ENCODE results near the gene NTMT1. TPM values are rescaled to one million over a fixed set of nuclear protein-coding genes. Genes with fewer than 3 reads are reported as not detected.

The NTMT1 gene
- total RNA-seq, 1 experiment from 2014 or later: 42.0 TPM

DNA sequence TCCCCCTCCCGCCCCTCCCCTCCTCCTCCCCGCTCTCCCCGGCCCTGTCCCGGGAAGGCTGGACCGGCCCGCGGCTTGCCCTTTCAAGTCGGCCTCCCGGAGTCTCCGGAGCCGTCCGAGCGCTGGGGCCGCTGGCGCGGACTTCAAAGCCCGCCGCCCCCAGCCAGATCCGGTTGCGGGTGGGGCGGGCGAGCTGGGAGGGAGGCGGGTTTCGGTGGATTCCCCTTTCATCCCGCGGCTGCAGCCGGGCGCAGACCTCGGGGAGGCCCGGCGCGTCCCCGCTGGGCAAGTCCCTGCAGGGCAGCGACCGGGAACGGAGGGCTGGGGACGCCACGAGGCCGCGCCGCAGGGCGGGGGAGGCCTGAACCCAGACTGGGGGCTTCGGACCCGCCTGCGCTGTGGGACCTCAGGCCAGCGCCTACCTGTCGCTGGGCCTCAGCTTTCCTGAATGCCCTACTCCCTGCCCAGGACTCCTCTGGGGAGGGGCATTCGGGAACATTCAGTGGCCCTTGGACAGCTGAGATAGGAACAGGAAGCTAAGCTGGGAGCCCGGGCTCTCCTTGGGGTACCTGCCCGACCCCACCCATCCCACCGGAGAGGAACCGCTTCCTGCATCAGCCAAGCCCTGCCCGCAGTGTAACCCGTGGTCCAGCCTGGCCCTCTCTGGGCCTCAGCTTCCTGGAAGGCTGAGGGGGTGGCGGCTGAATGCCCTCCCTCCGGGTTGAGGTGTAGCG, 28.4 kb upstream of the NTMT1 start:
- no peak for DNase-seq (ENCODE audit: low spot score)

DNA sequence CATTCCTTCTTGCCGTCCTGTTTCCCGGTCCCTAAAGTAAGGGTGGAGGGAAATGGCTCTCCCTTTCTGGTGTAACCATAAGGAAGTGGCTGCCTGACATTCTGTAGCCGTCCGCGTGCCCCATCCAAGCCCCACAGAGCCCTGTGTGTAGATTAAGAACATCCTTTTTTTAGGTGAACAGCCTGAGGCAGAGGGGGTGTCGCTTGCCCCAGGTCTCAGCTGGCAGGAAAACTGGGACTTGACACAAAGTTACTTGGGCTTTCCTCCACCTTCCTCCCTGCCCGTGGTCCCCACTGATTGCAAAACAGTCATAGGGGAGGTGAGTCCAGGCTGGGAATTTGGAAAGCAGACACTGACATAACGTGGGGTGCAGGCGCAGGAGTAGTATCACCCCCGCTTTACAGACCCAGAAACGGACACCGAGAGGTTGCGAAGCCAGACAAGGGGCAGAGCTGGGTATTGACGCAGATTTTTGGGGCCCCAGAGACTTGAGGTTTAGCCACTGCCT, 27.8 kb upstream of the NTMT1 start:
- no peak for DNase-seq (ENCODE audit: low spot score)

- no peak for DNase-seq (ENCODE audit: low spot score)
Observed at GRCh38 chr9:129601082-129601674, 24.8 kb upstream of the NTMT1 start.

DNA sequence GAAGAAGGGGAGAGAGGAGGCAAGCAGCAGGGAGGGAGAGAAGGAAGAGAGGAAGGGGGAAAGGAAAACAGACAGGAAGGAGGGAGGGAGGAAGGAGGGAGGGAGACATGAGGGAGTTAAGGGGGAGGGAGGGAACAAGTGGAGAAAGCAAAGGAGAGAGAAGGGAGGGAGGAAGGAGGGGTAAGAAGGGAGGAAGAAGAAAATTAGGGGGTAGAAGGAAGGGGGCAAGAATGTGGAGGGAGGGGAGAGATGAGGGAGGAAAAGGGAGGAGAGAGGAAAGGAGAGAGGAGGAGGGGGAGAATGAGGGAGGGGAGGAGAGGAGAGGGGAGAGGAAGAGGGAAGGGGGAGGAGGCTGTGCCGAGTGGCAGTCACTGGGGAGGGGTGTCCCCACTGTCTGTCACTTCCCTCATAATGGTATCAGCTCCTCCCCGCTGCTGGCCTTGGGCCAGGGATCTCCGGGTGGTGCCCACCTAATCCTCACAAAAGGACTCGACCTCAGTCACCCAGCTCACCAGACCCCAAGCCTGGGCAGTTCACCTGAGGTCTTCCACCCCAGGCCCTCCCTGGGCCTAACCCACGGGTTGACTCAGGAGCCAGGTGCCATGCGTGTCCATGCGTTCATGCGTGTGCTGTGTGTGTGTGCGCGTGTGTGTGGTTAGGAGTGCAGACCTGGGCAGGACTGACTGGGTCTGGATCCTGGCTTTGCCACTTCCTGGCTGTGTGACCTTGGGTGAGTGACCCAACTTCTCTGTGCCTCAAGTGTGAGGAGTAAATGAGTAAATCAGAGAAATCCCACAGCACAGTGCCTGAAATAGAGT, 23.2 kb upstream of the NTMT1 start:
- no peak for DNase-seq (ENCODE audit: low spot score)

DNA sequence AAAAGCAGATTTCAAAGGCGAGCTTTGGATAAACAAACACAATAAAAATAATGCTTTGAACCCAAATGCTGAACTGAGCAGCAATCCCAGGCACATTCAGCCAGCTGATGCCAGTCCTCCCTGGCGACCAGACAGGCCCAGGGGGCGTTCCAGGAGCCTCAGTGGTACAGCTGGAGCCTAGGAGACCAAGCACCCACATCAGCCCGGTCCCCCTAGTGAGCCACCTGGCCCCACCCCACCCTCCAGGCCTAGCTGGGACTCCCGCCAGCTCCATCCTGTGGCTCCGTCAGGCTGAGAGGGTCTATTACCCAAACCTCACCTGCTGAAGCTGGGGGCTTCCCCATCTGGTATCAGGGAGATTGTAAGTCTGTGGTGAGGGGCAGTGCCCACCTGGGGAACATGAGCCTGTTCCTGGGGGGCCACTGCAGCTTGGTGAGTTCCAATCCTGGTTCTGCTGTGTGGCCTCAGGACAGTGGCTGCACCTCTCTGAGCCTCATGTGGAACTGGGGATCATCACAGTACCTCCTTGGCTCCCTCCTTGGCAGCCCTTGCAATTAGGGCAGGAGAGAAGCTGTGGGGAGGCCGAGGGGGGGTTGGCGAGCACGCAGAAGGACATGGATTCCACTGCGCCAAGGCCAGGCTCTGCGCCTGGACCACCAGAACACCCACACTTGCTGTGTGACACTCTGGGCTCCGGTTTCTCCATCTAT, 21.8 kb upstream of the NTMT1 start:
- DNase-seq (ENCODE audit: low spot score): no peak

DNA sequence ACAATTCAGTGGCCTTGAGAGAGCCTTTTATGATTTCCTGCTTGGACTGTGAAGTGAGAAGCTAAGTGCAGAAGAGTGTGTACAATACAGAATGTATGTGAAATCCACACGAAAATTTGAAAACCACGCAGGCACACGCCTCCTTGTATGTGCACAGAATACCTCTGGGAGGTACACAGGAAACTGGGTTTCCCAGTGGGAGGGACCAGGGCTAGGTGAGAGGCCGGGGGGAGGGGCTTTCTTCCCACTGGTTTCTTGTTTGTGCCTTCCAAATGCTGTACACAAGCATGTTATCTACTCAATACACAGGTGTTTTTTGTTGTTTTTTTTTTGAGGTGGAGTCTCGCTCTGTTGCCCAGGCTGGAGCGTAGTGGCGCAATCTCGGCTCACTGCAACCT, 21.2 kb upstream of the NTMT1 start:
- DNase-seq (ENCODE audit: low spot score): no peak

DNA sequence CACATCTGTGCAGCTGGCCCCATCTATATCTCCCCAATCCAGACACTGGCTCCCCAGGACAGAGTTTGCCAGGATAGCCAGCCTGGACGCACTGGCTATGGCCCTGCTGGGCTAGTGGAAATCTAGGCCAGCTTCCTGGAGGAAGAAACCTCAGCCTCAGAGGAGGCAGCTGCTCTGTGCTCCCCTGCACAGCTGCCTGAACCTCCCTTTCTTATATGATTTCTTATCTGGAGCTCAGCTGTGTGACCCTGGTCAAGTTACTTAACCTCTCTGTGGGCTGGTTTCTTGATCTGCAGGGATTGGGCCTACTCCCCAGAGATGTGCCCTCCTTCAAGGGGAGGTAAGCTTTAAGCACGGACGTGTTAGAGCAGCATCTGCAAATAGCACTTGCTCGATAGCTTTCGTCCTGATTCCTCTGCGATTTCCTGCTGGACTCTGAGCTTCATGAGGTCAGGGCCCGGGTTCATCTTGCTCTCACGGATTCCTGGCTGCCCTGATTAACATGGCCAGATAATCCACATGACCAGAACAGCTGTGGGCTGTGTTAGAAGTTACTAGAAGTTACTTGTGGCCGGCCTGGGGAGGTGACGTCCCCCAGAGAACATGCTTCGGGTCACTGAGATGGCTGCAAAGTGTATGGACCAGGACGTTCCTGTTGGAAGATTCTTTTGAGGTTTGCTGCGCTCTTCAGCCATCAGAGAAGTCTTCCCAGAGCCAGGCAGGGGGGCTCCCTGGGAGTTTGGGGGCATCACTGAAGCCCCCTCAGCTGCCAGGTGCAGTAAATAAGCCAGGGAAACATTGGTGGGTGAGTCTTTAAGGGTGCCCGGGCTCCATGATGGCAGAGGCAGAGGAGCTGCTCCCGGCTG, 19.6 kb upstream of the NTMT1 start:
- DNase-seq (ENCODE audit: low spot score): no peak

DNA sequence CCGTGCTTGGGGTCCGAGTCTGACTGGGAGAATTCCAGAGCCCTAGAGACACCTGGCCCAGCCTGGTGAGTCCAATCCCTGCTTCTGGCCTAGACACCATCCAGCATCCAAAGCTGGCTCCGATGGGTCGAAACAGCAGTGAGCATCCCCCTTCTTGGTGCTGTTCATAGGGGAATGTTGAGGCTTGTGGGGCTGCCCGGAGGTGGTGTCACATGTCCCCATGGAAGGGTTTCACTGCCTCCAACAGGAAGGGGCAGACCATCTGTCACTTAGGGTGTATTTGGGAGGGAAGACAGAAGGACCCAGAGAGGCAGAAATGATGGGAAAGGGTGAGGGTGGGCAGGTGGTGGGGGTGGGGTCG, 19.0 kb upstream of the NTMT1 start:
- DNase-seq (ENCODE audit: low spot score): no peak

DNA sequence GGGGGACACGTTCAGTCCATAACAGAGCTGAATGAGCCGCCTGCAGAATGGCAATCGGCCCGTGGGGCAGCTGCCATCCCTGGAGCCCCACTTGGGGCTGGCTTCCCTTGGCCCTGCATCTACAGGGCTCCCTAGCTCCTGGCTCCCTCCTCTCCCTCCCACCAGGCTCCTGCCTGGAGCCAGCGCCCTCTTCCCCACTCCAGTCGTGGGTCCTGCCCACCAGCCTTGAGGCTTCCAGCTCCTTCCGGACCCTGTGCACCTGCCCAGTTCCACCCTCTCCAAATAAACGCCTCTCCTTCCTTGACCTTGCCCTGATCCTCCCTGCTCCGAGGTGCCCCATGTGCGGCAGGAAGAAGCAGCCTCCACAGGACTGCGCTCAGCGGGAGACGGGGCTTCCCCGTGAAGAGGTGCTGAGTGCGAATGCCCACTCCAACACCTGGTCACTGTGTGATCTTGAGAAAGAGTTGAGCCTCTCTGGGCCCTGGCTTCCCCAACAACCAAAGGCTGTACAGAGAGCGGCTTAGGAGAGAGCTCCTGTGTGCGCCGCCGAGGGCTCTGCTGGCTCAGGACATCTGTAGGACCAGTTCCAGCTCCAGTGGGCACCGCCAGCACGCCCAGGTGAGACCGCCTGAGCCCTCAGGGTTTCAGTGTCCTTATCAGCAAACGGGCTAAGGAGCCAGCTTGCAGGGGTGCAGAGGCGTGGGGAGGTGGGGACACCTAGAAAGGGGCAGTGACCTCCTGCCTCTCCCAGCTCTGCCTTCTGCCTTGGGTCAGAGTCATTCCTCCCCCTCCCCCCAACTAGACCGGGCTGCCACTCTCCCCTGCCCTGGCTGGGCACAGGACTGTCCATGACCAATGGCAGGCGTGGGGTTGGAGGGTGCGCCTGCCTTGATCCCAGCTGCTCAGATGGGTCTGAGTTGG, 17.1 kb upstream of the NTMT1 start:
- DNase-seq (ENCODE audit: low spot score): no peak

DNA sequence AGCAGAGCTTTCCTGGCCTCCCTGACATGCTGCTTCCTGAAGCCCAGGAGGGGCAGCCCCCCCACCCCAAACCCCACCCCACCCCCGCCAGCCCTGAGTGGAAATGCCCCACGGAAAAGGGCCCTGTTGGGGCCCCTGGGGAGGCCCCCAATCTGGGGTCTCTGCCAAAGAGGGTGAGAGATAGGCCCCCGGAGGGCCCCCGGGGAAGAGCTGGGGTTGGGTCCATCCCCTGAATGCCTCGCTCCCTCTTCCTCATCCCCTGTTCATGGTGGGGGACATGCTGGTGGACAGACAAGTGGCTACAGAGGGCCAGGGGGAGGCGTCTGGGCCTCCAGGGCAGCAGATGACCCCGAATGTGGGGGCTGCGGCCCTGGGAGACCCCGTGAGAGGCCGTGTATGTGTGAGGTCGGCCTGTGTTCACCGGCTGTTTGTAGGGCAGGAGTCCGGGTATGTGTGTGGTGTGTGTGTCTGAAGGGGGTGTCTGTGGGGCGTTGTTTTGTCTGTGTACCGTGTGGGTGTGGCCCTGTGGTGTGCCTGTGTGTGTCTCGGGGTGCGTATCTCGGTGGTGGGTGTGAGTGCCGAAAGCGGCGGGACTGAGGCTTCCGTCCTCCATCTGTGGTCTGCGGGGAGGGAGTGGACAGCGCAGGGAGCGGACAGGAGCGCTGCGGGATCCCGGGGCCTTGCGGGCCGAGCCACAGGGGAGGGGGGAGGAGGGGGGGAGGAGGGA, 16.3 kb upstream of the NTMT1 start:
- DNase-seq (ENCODE audit: low spot score): no peak

DNA sequence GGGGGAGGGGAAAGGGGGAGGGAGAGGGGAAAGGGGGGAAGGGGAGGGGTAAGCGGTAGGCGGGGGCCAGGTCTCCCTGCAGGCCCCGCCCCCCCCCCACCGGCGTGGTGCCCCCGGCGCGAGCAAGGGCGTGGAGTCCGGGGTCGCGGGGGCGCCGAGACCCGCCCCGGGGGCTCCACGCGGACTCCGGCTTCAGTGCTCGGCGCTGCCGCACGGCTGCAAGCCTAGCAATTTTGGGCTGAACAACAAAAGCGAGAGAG, 15.8 kb upstream of the NTMT1 start:
- no peak for DNase-seq (ENCODE audit: low spot score)

- DNase-seq (ENCODE audit: low spot score): peak; percentile 53
Observed at GRCh38 chr9:129610473-129611306, 15.3 kb upstream of the NTMT1 start.

DNA sequence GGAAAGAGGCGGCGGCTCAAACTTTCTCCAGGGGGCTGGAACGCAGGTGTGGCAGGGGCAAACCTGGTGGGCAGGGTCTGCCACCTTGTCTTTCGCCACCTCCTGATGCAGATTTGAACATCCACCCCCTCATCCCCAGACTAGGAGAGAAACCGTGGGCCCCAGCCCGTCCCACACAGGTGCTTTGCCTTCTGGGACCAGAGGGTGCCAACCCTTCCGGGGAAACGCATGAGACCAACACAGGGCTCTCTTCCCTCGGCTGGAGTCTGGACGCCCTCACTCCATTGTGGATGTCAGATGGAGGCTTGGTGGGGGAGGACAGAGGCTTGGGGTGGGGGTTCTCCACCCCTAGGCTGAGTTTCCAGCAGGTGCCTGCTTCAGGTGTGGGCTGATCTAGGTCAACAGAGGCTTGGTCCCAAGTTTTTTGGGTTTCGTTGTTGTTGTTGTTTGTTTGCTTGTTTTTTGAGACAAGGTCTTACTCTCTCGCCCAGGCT, 14.6 kb upstream of the NTMT1 start:
- no peak for DNase-seq (ENCODE audit: low spot score)

GRCh38 chr9:129612123-129612522, 13.8 kb upstream of the NTMT1 start:
- no peak for DNase-seq (ENCODE audit: low spot score)

GRCh38 chr9:129612815-129613519, 13.0 kb upstream of the NTMT1 start:
- DNase-seq (ENCODE audit: low spot score): no peak

DNA sequence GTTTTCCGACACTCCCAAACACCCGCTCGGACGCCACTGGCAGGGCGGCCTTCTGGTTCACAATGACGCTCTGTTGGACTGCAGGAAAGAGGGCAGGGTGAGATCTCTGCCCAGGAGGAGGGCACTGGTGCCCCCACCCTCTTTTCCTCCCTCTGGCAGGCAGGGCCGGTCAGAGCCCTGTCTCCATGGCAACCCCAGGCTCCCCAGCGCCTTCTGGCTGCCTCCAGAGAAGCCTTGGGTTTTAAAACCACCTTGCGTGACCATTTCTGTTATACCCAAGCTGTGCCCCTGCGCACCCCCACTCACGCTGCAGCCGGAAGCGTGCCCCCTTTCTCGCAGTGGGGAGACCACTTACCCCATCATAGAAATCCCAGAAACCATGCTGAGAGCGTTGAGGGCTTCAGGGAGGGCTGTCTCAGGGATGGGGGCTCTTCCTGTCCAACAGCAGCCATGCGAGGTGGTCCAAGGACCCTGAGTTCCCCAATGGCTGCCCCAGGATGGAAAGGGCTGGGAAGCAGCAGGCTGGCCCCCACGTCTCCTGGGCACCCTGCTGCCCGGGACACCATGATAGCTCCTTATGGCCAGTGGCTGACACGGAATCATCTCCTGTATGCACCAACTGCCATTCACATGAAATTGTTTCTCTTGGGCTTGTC, 12.3 kb upstream of the NTMT1 start:
- no peak for DNase-seq (ENCODE audit: low spot score)

DNA sequence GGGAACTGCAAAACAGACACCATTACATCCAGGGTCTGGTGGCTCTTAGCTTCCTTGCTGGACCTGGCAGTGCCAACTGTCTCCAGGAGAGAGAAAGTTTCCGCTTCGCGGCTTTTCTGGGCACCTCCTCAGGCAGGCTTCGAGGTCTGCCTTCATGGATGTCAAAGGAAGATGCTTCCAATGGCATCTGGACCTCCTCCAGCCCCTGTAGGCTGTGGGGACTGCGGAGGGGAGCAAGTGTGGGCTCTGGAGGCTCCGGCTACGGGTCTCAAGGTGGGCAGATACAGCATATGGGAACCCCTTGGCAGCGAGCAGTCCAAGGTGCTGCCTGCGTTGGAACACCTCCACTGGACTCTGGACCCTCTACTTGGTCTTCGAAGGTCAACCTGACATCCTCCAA, 11.0 kb upstream of the NTMT1 start:
- DNase-seq (ENCODE audit: low spot score): no peak

Data from H4 (cell line).